SK-N-SH (cell line): ENCODE measurements around the gene RAC3.

Experiments used
- CHD2 ChIP-seq: fragments of 150-350 bp; IDR thresholded peaks from 2 replicates; pipeline ENCODE4 v1.6.1; 2018; ENCODE audit warnings: low read length; ENCODE audit not compliant: partially characterized antibody
- EP300 ChIP-seq, 2 experiments: IDR thresholded peaks; 2 replicates each; pipeline versions ENCODE4 v1.4.0 to v1.6.1; 2012; ENCODE audit warnings: borderline replicate concordance in 1 of 2, low read depth in 1 of 2, low read length in 1 of 2
- NRF1 ChIP-seq: IDR thresholded peaks from 2 replicates; pipeline ENCODE4 v1.6.1; 2012; ENCODE audit warnings: low read depth, mild to moderate bottlenecking, low read length
- REST ChIP-seq: IDR thresholded peaks from 2 replicates; pipeline ENCODE4 v1.6.1; 2012; ENCODE audit warnings: mild to moderate bottlenecking, low read depth, low read length, moderate library complexity
- SMC3 ChIP-seq: IDR thresholded peaks from 2 replicates; pipeline ENCODE4 v1.6.1; 2012; ENCODE audit warnings: low read depth, low read length, improper control_type of control experiment
- USF2 ChIP-seq: fragments of 150-350 bp; IDR thresholded peaks from 2 replicates; pipeline ENCODE4 v1.6.1; 2017; ENCODE audit warnings: antibody characterized with exemption, low read length, low read depth, borderline replicate concordance
- TF ChIP-seq, protein P1 (sequence below): fragments of 200-600 bp; sonication (generic); IDR thresholded peaks from 2 replicates; pipeline ENCODE4 v1.6.1; 2017; ENCODE audit warnings: antibody characterized with exemption, mild to moderate bottlenecking, moderate library complexity
- TF ChIP-seq, protein P2 (sequence below): IDR thresholded peaks from 2 replicates; pipeline ENCODE4 v1.4.0; 2012; ENCODE audit warnings: low read depth

DNA sequence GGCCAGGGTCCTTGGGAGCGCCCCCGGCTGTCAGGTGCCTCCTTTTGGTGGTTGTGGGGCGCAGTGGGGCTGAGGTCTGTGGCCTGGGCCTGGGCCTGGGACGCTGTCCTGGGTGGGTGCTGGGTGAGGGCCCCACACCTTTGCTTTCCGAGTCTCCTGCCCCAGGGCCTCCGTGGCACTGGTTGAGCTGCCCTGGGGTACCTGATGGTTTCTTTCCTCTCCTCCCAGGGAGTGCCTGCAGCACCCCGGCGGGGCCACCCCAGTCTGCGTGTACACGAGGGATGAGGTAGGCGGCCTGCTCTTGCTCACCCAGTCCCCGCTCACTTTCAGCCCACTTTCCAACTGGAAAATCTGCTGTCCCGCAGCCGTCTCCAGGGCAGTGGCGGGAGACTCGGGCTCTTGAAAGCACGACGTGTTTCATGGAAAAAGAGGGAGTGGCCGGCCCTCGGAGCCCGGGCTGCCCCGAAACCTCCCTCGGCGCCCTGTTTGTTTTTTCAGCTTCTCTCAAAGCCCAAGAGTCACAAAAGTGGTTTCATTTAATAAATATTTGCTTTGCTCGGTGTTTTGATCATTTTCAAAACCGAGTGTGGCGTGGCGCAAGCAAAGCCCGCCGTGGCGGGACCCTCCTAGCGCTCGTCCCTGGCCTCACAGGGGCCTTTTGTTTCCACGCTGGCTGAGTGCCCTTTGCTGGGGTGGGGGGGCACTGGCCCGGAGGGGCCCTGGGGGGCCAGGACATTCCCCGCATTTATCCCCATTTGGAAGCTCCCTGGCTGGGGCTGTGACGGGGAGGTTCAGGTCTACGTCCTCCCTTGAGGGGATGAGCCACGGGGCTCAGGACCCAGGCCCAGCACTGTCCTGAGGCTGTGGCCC, 36.6 kb upstream of the RAC3 start:
- TF ChIP-seq, protein P1, sequence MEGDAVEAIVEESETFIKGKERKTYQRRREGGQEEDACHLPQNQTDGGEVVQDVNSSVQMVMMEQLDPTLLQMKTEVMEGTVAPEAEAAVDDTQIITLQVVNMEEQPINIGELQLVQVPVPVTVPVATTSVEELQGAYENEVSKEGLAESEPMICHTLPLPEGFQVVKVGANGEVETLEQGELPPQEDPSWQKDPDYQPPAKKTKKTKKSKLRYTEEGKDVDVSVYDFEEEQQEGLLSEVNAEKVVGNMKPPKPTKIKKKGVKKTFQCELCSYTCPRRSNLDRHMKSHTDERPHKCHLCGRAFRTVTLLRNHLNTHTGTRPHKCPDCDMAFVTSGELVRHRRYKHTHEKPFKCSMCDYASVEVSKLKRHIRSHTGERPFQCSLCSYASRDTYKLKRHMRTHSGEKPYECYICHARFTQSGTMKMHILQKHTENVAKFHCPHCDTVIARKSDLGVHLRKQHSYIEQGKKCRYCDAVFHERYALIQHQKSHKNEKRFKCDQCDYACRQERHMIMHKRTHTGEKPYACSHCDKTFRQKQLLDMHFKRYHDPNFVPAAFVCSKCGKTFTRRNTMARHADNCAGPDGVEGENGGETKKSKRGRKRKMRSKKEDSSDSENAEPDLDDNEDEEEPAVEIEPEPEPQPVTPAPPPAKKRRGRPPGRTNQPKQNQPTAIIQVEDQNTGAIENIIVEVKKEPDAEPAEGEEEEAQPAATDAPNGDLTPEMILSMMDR = no peak
- TF ChIP-seq CHD2 (no peak), EP300 (IDR thresholded peaks at IDR 0.05; ENCODE audit: borderline replicate concordance in 1 of 2, low read depth in 1 of 2, low read length in 1 of 2) (no peak), SMC3 (no peak), REST (no peak), NRF1 (no peak), USF2 (no peak)
- TF ChIP-seq, protein P2, sequence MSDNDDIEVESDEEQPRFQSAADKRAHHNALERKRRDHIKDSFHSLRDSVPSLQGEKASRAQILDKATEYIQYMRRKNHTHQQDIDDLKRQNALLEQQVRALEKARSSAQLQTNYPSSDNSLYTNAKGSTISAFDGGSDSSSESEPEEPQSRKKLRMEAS = no peak
